Esophagus muscularis mucosa (tissue), 4 donors: ENCODE measurements around the gene NFAM1. TPM values are rescaled to one million over a fixed set of nuclear protein-coding genes. Genes with fewer than 3 reads are reported as not detected.

Experiments used
- DNase-seq: peaks from one replicate; pipeline ENCODE4 v3.0.0-alpha.2; 2017; ENCODE audit errors: extremely low spot score
- H3K27ac ChIP-seq, 4 donors: fragments of 200-600 bp; sonication (generic); replicated peaks in 1 of 4; 1 replicate in 3 of 4; 2 replicates in 1 of 4; pipeline ENCODE4 v1.5.1; 2016 to 2019; ENCODE audit warnings: mild to moderate bottlenecking in 1 of 4
- H3K27me3 ChIP-seq, 4 donors: fragments of 200-600 bp; sonication (generic); one replicate each; pipeline versions ENCODE4 v1.5.1 to v1.6.0; 2016 to 2019
- H3K36me3 ChIP-seq, 4 donors: fragments of 200-600 bp; sonication (generic); one replicate each; pipeline ENCODE4 v1.5.1; 2016 to 2019
- H3K4me1 ChIP-seq, 4 donors: fragments of 200-600 bp; sonication (generic); one replicate each; pipeline ENCODE4 v1.5.1; 2016 to 2019
- H3K4me3 ChIP-seq, 4 donors: fragments of 200-600 bp; sonication (generic); 1 replicate in 2 of 4; 2 replicates in 2 of 4; pipeline ENCODE4 v1.5.1; 2016 to 2019; ENCODE audit warnings: mild to moderate bottlenecking in 4 of 4, moderate library complexity in 1 of 4
- H3K9me3 ChIP-seq, 4 donors: fragments of 200-600 bp; sonication (generic); 1 replicate in 3 of 4; 2 replicates in 1 of 4; pipeline ENCODE4 v1.5.1; 2016 to 2019
- EP300 ChIP-seq: sonication (generic); formaldehyde crosslinking; IDR thresholded peaks from one replicate; pipeline ENCODE4 v1.6.1; 2017; ENCODE audit warnings: antibody characterized with exemption
- POLR2A ChIP-seq: fragments of 450-650 bp; IDR thresholded peaks from one replicate; pipeline ENCODE4 v1.6.1; 2017; ENCODE audit warnings: antibody characterized with exemption, moderate library complexity, mild to moderate bottlenecking, low read depth
- POLR2AphosphoS5 ChIP-seq, 2 donors: sonication (generic); formaldehyde crosslinking; IDR thresholded peaks; one replicate each; pipeline ENCODE4 v1.6.1; 2017; ENCODE audit warnings: antibody characterized with exemption in 2 of 2
- WGBS: methylation state at CpG from one replicate; pipeline ENCODE4 v1.1.5; 2018; 5-methylcytosine and 5-hydroxymethylcytosine counted together
- intact Hi-C: fragments of 100-400 bp; cut with DNase I; formaldehyde crosslinking; loops from one replicate; pipeline ENCODE4 v1.15.1; 2023
- total RNA-seq, 4 donors: library from RNA; depleted of rRNA; stranded (reverse); fragments of >200 nt; gene quantifications; one replicate each; pipeline versions ENCODE4 v1.1.0 to v1.2.1, GENCODE V29; 2016
- TF ChIP-seq, protein P1 (sequence below), 3 experiments: fragments of 200-600 bp in 2 of 3; fragments of 450-650 bp in 1 of 3; sonication (generic) in 2 of 3; IDR thresholded peaks; one replicate each; pipeline ENCODE4 v1.5.1; 2017 to 2019; ENCODE audit warnings: antibody characterized with exemption in 3 of 3, mild to moderate bottlenecking in 2 of 3, moderate library complexity in 1 of 3

NFAM1 gene
- total RNA-seq, 4 donors from 2014 or later: 2.1 to 5.1 (median 2.9) TPM

DNA sequence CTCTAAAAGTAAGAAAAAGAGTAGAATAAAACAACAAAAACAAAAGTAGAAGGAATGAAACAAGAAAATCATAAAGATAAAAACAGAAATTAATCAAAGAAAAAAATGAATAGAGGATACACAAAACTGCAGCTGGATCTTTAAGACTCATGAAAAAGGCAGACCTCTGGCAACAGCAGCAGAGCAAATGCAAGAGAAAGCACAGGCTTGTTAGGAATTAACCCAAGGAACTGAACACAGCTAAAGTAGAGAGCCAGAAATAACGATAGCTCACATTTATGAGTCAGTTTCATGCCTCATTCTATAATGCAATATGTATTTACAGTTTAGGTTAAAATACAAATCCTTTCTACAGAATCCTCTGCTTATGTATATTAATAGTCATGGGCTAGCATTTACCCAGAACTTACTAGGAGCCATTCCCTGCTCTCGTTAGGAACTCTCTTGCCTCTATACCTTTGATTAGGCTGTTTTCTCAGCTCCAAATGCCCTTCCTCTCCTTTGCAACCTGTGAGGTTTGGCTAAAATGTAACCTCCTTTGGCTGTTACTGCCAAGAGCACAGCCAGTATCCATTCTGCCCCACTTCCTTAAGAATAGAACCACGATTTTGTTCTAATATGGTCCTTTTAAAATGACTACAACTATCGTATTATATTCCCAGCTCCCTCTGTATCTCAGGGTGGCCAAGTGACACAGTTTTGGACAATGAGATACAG is 38.3 kb upstream of the NFAM1 start:
- 53% methylated on average over 4 of the region's 4 CpGs for WGBS

DNA sequence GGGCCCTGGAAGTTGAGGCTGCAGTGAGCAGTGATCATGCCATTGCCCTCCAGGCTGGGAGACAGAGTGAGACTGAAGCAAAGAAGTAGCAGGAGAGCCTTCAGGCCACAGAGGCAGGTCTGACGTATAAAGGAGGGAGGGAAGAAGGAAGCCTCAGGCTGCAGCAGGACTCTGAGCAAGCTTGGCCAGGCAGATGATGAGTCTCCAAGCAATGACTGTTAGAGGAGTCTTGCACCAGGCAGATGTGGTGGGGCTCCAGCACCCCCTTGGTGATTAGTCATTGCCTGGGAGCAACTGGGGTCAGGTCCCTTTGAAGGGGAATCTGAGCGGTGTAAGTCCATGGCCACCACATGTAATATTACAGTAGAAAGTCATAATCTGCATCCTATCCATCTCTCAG is 36.6 kb upstream of the NFAM1 start:
- intact Hi-C loops: no loop called here
- Histone ChIP-seq H3K9me3 (no peaks in the 10 kb centered on the region), H3K4me3 (no peak overlapping the region), H3K4me1 (no peaks in the 10 kb centered on the region), H3K27me3 (no peaks in the 10 kb centered on the region), H3K27ac (no peak overlapping the region), H3K36me3 (no peaks in the 10 kb centered on the region)
- no peak for DNase-seq
- TF ChIP-seq, protein P1, sequence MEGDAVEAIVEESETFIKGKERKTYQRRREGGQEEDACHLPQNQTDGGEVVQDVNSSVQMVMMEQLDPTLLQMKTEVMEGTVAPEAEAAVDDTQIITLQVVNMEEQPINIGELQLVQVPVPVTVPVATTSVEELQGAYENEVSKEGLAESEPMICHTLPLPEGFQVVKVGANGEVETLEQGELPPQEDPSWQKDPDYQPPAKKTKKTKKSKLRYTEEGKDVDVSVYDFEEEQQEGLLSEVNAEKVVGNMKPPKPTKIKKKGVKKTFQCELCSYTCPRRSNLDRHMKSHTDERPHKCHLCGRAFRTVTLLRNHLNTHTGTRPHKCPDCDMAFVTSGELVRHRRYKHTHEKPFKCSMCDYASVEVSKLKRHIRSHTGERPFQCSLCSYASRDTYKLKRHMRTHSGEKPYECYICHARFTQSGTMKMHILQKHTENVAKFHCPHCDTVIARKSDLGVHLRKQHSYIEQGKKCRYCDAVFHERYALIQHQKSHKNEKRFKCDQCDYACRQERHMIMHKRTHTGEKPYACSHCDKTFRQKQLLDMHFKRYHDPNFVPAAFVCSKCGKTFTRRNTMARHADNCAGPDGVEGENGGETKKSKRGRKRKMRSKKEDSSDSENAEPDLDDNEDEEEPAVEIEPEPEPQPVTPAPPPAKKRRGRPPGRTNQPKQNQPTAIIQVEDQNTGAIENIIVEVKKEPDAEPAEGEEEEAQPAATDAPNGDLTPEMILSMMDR (IDR thresholded peaks at IDR 0.05): no peak
- TF ChIP-seq EP300 (no peak), POLR2A (no peak), POLR2AphosphoS5 (IDR thresholded peaks at IDR 0.05) (no peak)
- 88% methylated on average over 2 of the region's 2 CpGs for WGBS

More for the DNA sequence above, 38.3 kb upstream of the NFAM1 start:
- TF ChIP-seq, protein P1 (IDR thresholded peaks at IDR 0.05): no peak
- Histone ChIP-seq H3K27me3 (no peaks in the 10 kb centered on the region), H3K4me1 (no peaks in the 10 kb centered on the region), H3K9me3 (no peaks in the 10 kb centered on the region), H3K4me3 (no peak overlapping the region), H3K27ac (no peak overlapping the region), H3K36me3 (no peaks in the 10 kb centered on the region)
- intact Hi-C loops: no loop called here
- DNase-seq: no peak

DNA sequence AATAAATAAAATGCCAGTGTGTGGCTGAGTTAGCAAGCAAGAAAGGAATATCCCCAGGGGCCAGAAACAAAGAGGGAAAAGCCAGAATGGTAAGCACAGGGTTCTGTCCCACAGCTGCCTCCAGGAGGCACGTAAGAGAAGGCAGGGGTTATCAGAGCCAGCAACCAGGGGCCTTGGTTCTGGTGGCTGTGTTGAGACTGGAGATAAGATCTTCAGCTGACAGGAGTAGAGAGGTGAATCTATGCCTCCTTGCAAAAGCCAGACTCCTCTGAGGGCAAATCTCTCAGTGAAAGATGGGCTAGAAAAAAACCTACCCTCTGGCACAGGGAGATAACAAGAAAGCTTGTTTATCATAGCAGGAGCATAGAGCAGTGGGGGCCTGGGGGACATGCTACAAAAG is 29.8 kb upstream of the NFAM1 start:
- TF ChIP-seq POLR2A: no peak
- TF ChIP-seq, protein P1 (IDR thresholded peaks at IDR 0.05): no peak
- TF ChIP-seq EP300: no peak
- no peak for TF ChIP-seq POLR2AphosphoS5 (IDR thresholded peaks at IDR 0.05)
- intact Hi-C loops: no loop called here
- DNase-seq: no peak
- H3K36me3 ChIP-seq: no peaks in the 10 kb centered on the region
- H3K4me3 ChIP-seq: no peak overlapping the region
- 50% methylated on average over 1 of the region's 1 CpG for whole genome bisulfite sequencing
- peaks cover 0 to 58% (median 16%) of the 10 kb centered on the region in 4 donors for H3K27me3 ChIP-seq
- H3K4me1 ChIP-seq: no peaks in the 10 kb centered on the region
- no peaks in the 10 kb centered on the region for H3K9me3 ChIP-seq
- H3K27ac ChIP-seq: no peak overlapping the region

GRCh38 chr22:42461511-42461910 is 29.3 kb upstream of the NFAM1 start:
- no peaks in the 10 kb centered on the region for H3K9me3 ChIP-seq
- H3K36me3 ChIP-seq: no peaks in the 10 kb centered on the region
- H3K4me3 ChIP-seq: no peak overlapping the region
- TF ChIP-seq EP300: no peak
- TF ChIP-seq POLR2AphosphoS5 (IDR thresholded peaks at IDR 0.05): no peak
- TF ChIP-seq, protein P1 (IDR thresholded peaks at IDR 0.05): no peak
- no peak for TF ChIP-seq POLR2A
- 61% methylated on average over 3 of the region's 3 CpGs for WGBS
- intact Hi-C loops: no loop called here
- no peaks in the 10 kb centered on the region for H3K4me1 ChIP-seq
- DNase-seq: no peak
- peaks cover 0 to 58% (median 16%) of the 10 kb centered on the region in 4 donors for H3K27me3 ChIP-seq
- H3K27ac ChIP-seq: no peak overlapping the region
